GF-D8 (cell line): ENCODE results near the gene CDH12.
"Not testable (repeated sequence)": the region's sequence is repeated elsewhere in the genome, so short reads cannot be mapped to it uniquely, and the experiment has no call there.

Source experiments
- DNase-seq: peaks from one replicate; lab custom pipeline; 2025; lab: John Stamatoyannopoulos, UW

The CDH12 gene

GRCh38 chr5:22010808-22011207, 842.3 kb downstream of the CDH12 start:
- DNase-seq: not testable (repeated sequence)

- DNase-seq: not testable (repeated sequence)
Measured at GRCh38 chr5:22001097-22001496, 852.0 kb downstream of the CDH12 start.

- DNase-seq: not testable (repeated sequence)
Measured at GRCh38 chr5:21985799-21986198, 867.3 kb downstream of the CDH12 start.

- DNase-seq: not testable (repeated sequence)
Measured at GRCh38 chr5:21951571-21951970, 901.6 kb downstream of the CDH12 start.

GRCh38 chr5:21931116-21931515, 922.0 kb downstream of the CDH12 start:
- no peak for DNase-seq

GRCh38 chr5:21919414-21920022, 933.6 kb downstream of the CDH12 start:
- DNase-seq: peak; percentile 10

GRCh38 chr5:21918451-21918850, 934.7 kb downstream of the CDH12 start:
- DNase-seq: no peak

- no peak for DNase-seq
Measured at GRCh38 chr5:21910731-21911130, 942.4 kb downstream of the CDH12 start.

GRCh38 chr5:21895766-21896350, 957.3 kb downstream of the CDH12 start:
- DNase-seq: no peak

GRCh38 chr5:21893161-21893560, 960.0 kb downstream of the CDH12 start:
- no peak for DNase-seq

- DNase-seq: no peak
Measured at GRCh38 chr5:21889581-21889980, 963.6 kb downstream of the CDH12 start.

- no peak for DNase-seq
Measured at GRCh38 chr5:21882074-21882745, 970.9 kb downstream of the CDH12 start.

GRCh38 chr5:21880164-21880563, 973.0 kb downstream of the CDH12 start:
- no peak for DNase-seq

- DNase-seq: no peak
Measured at GRCh38 chr5:21862986-21863385, 990.2 kb downstream of the CDH12 start.

- DNase-seq: no peak
Measured at GRCh38 chr5:21858441-21858840, 994.7 kb downstream of the CDH12 start.

GRCh38 chr5:21856987-21857386, 996.2 kb downstream of the CDH12 start:
- DNase-seq: no peak

- no peak for DNase-seq
Measured at GRCh38 chr5:21847300-21847699, 1005.8 kb downstream of the CDH12 start.

- no peak for DNase-seq
Measured at GRCh38 chr5:21844960-21845359, 1008.2 kb downstream of the CDH12 start.

- no peak for DNase-seq
Measured at GRCh38 chr5:21834863-21835262, 1018.3 kb downstream of the CDH12 start.

- DNase-seq: no peak
Measured at GRCh38 chr5:21831145-21831787, 1021.9 kb downstream of the CDH12 start.

- no peak for DNase-seq
Measured at GRCh38 chr5:21826884-21827283, 1026.3 kb downstream of the CDH12 start.

GRCh38 chr5:21823588-21823987, 1029.6 kb downstream of the CDH12 start:
- DNase-seq: no peak

GRCh38 chr5:21823076-21823574, 1030.0 kb downstream of the CDH12 start:
- DNase-seq: no peak
